Measurements from ENCODE around the gene FCAR. TPM values are rescaled to one million over a fixed set of nuclear protein-coding genes. Genes with fewer than 3 reads are reported as not detected.
"Not testable (repeated sequence)": the region's sequence is repeated elsewhere in the genome, so short reads cannot be mapped to it uniquely, and the experiment has no call there.

Gene FCAR
- total and polyA plus RNA-seq, 2 donors (not counting 1 experiment from before 2014, with no cell fraction given): 1.9 TPM; not detected in 1

- TF ChIP-seq CTCF (IDR thresholded peaks at IDR 0.05) (no peak), EZH2 (IDR thresholded peaks at IDR 0.05; ENCODE audit: borderline replicate concordance, insufficient read depth, low read depth, low read length, poor library complexity, severe bottlenecking) (no peak)
- Histone ChIP-seq H3K79me2 (ENCODE audit: control insufficient read depth, insufficient read depth, low read length) (no peaks in the 10 kb centered on the region), H3K9ac (ENCODE audit: low read length) (no peak overlapping the region), H3K4me3 (ENCODE audit: control extremely low read depth in 1 of 5, extremely low read depth in 1 of 5, insufficient read depth in 1 of 5, low read depth in 2 of 5, low read length in 4 of 5) (no peak overlapping the region), H3K4me2 (replicated peaks; ENCODE audit: low read depth, low read length, poor library complexity, severe bottlenecking) (no peak overlapping the region), H3K27me3 (replicated peaks in 1 of 4; ENCODE audit: control extremely low read depth in 1 of 4, control insufficient read depth in 3 of 4, insufficient read depth in 4 of 4, low read length in 3 of 4) (no peaks in the 10 kb centered on the region), H3K9me3 (ENCODE audit: control extremely low read depth in 1 of 3, control insufficient read depth in 2 of 3, insufficient read depth in 1 of 3, low read length in 2 of 3) (no peaks in the 10 kb centered on the region), H2AFZ (ENCODE audit: insufficient read depth, low read depth, low read length, poor library complexity, severe bottlenecking) (no peak overlapping the region), H3K4me1 (ENCODE audit: control insufficient read depth in 2 of 2, insufficient read depth in 2 of 2, low read length in 2 of 2) (no peaks in the 10 kb centered on the region), H4K20me1 (ENCODE audit: control insufficient read depth, insufficient read depth, low read length, poor library complexity, severe bottlenecking) (no peaks in the 10 kb centered on the region), H3K36me3 (replicated peaks in 1 of 2; ENCODE audit: control extremely low read depth in 1 of 2, control insufficient read depth in 1 of 2, extremely low read depth in 1 of 2, insufficient read depth in 2 of 2, low read length in 1 of 2) (no peaks in the 10 kb centered on the region), H3K27ac (ENCODE audit: low read length in 2 of 2) (no peak overlapping the region)
- H3K4me1 Mint-ChIP-seq: no peaks in the 10 kb centered on the region
- no peak overlapping the region for H3K4me3 Mint-ChIP-seq
- ATAC-seq (ENCODE audit: low read depth) (no peak), DNase-seq (no peak)
- WGBS (ENCODE audit: insufficient coverage): 83% methylated on average over 7 of the region's 7 CpGs
- peaks cover 24% of the 10 kb centered on the region for H3K27me3 Mint-ChIP-seq
- intact Hi-C loops (cut with micrococcal nuclease): no loop called here
- CTCF ChIA-PET: no interaction called here
- POLR2A ChIA-PET: no interaction called here
- H3K27ac Mint-ChIP-seq: no peak overlapping the region
- no peaks in the 10 kb centered on the region for H3K9me3 Mint-ChIP-seq (ENCODE audit: insufficient read depth)
Measured at GRCh38 chr19:54893406-54893805, 19.4 kb downstream of the FCAR start.

DNA sequence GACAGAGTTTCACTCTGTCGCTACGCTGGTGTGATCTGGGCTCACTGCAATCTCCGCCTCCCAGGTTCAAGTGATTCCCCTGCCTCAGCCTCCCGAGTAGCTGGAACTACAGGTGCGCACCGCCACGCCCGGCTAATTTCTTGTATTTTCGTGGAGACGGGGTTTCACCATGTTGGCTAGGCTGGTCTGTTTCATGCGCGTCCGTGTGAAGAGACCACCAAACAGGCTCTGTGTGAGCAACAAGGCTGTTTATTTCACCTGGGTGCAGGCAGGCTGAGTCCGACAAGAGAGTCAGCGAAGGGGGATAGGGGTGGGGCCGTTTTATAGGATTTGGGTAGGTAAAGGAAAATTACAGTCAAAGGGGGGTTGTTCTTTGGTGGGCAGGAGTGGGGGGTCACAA lies 20.1 kb downstream of the FCAR start:
- H3K27ac ChIP-seq (ENCODE audit: low read length in 2 of 2); H3K9me3 ChIP-seq (ENCODE audit: control extremely low read depth in 1 of 3, control insufficient read depth in 2 of 3, insufficient read depth in 1 of 3, low read length in 2 of 3); H3K27ac Mint-ChIP-seq; H3K4me2 ChIP-seq (replicated peaks; ENCODE audit: low read depth, low read length, poor library complexity, severe bottlenecking); H2AFZ ChIP-seq (ENCODE audit: insufficient read depth, low read depth, low read length, poor library complexity, severe bottlenecking); H3K4me1 Mint-ChIP-seq; ATAC-seq (ENCODE audit: low read depth); H4K20me1 ChIP-seq (ENCODE audit: control insufficient read depth, insufficient read depth, low read length, poor library complexity, severe bottlenecking); H3K4me3 Mint-ChIP-seq; H3K79me2 ChIP-seq (ENCODE audit: control insufficient read depth, insufficient read depth, low read length); H3K36me3 ChIP-seq (replicated peaks in 1 of 2; ENCODE audit: control extremely low read depth in 1 of 2, control insufficient read depth in 1 of 2, extremely low read depth in 1 of 2, insufficient read depth in 2 of 2, low read length in 1 of 2); H3K27me3 ChIP-seq (replicated peaks in 1 of 4; ENCODE audit: control extremely low read depth in 1 of 4, control insufficient read depth in 3 of 4, insufficient read depth in 4 of 4, low read length in 3 of 4); DNase-seq; CTCF ChIA-PET; H3K9ac ChIP-seq (ENCODE audit: low read length); H3K9me3 Mint-ChIP-seq (ENCODE audit: insufficient read depth); intact Hi-C loops (cut with micrococcal nuclease); H3K4me1 ChIP-seq (ENCODE audit: control insufficient read depth in 2 of 2, insufficient read depth in 2 of 2, low read length in 2 of 2); POLR2A ChIA-PET; H3K4me3 ChIP-seq (ENCODE audit: control extremely low read depth in 1 of 5, extremely low read depth in 1 of 5, insufficient read depth in 1 of 5, low read depth in 2 of 5, low read length in 4 of 5): not testable (repeated sequence)
- H3K27me3 Mint-ChIP-seq: peaks cover 31% of the 10 kb centered on the region
- WGBS (ENCODE audit: insufficient coverage): 95% methylated on average over 16 of the region's 16 CpGs
